Epithelial cell of esophagus (primary cell): Measurements from ENCODE around the gene FEZF1.

Experiments
- DNase-seq: peaks from one replicate; pipeline ENCODE4 v3.0.0; 2010; ENCODE audit warnings: low read depth
- H3K4me3 ChIP-seq: 2 replicates; pipeline ENCODE4 v1.5.1; 2011; ENCODE audit warnings: mild to moderate bottlenecking, low read length, control low read depth
- CTCF ChIP-seq: IDR thresholded peaks from 2 replicates; pipeline ENCODE4 v1.5.1; 2011; ENCODE audit warnings: low read depth, mild to moderate bottlenecking, low read length, control low read depth, inconsistent platforms; ENCODE audit not compliant: insufficient read depth; ENCODE audit errors: missing control alignments

Gene FEZF1

GRCh38 chr7:122307228-122307621 is 2.7 kb upstream of the FEZF1 start:
- DNase-seq: no peak
- H3K4me3 ChIP-seq: no peak overlapping the region
- TF ChIP-seq CTCF: no peak

GRCh38 chr7:122306320-122307227 is 2.0 kb upstream of the FEZF1 start:
- no peak overlapping the region for H3K4me3 ChIP-seq

GRCh38 chr7:122305475-122306319 is 1.1 kb upstream of the FEZF1 start:
- H3K4me3 ChIP-seq: no peak overlapping the region
- TF ChIP-seq CTCF: no peak
- DNase-seq: no peak

More at GRCh38 chr7:122306320-122307227, 2.0 kb upstream of the FEZF1 start:
- DNase-seq: no peak
- TF ChIP-seq CTCF: no peak

GRCh38 chr7:122304996-122305421 is 459 bp upstream of the FEZF1 start:
- H3K4me3 ChIP-seq: no peak overlapping the region
- TF ChIP-seq CTCF: no peak
- no peak for DNase-seq

GRCh38 chr7:122303531-122304318 is 825 bp downstream of the FEZF1 start:
- no peak overlapping the region for H3K4me3 ChIP-seq
- DNase-seq: no peak
- TF ChIP-seq CTCF: no peak

GRCh38 chr7:122302761-122303530 is 1.6 kb downstream of the FEZF1 start:
- H3K4me3 ChIP-seq: no peak overlapping the region
- no peak for DNase-seq
- no peak for TF ChIP-seq CTCF
